ENCODE measurements around the gene CD248. TPM values are rescaled to one million over a fixed set of nuclear protein-coding genes. Genes with fewer than 3 reads are reported as not detected.
A peak's percentile ranks its signal among the peaks of the same experiment; 100 is the strongest.
"Not testable (repeated sequence)": the region's sequence is repeated elsewhere in the genome, so short reads cannot be mapped to it uniquely, and the experiment has no call there.

The CD248 gene
- polyA plus RNA-seq, 6 donors from 2014 or later, result 0.09 to 0.39 (median 0.24) TPM; not detected in 1

GRCh38 chr11:66330931-66331330 lies 14.1 kb upstream of the CD248 start:
- Mint-ChIP-seq H3K36me3 (no peaks in the 10 kb centered on the region), H3K27ac (peak overlapping the region in 1 of 6 donors; percentile 49), H3K27me3 (peaks cover 0 to 16% (median 14%) of the 10 kb centered on the region in 3 donors), H3K4me3 (no peak overlapping the region), H3K9me3 (no peaks in the 10 kb centered on the region), H3K4me1 (peaks cover 17 to 24% (median 21%) of the 10 kb centered on the region in 3 donors)
- DNase-seq (no peak), ATAC-seq (ENCODE audit: low read depth in 2 of 2) (no peak)

GRCh38 chr11:66329165-66329673 lies 12.4 kb upstream of the CD248 start:
- peak overlapping the region in 2 of 8 donors; percentile 8 to 47 for H3K4me3 Mint-ChIP-seq
- DNase-seq (no peak), ATAC-seq (ENCODE audit: low read depth in 2 of 2) (no peak)
- H3K27me3 Mint-ChIP-seq, result peaks cover 0 to 8% (median 7%) of the 10 kb centered on the region in 3 donors
- H3K4me1 Mint-ChIP-seq, result peaks cover 19 to 22% (median 21%) of the 10 kb centered on the region in 3 donors
- no peaks in the 10 kb centered on the region for H3K36me3 Mint-ChIP-seq
- peak overlapping the region in 1 of 6 donors; percentile 29 for H3K27ac Mint-ChIP-seq
- no peaks in the 10 kb centered on the region for H3K9me3 Mint-ChIP-seq

- peak; percentile 99 for ATAC-seq (ENCODE audit: low read depth in 2 of 2)
- H3K9me3 Mint-ChIP-seq, result no peaks in the 10 kb centered on the region
- peak; percentile 76 for DNase-seq
- H3K4me1 Mint-ChIP-seq, result peaks cover 21 to 25% (median 22%) of the 10 kb centered on the region in 3 donors
- no peaks in the 10 kb centered on the region for H3K36me3 Mint-ChIP-seq
- peak overlapping the region in 1 of 6 donors; percentile 76 for H3K27ac Mint-ChIP-seq
- peaks cover 0 to 8% (median 7%) of the 10 kb centered on the region in 3 donors for H3K27me3 Mint-ChIP-seq
- H3K4me3 Mint-ChIP-seq, result peak overlapping the region in 3 of 8 donors; percentile 22 to 71 (median 35)
These were observed 11.7 kb upstream of the CD248 start for GRCh38 chr11:66328302-66329144.

GRCh38 chr11:66328031-66328301 lies 11.1 kb upstream of the CD248 start:
- ATAC-seq (ENCODE audit: low read depth in 2 of 2) (no peak), DNase-seq (no peak)
- Mint-ChIP-seq H3K27me3 (peaks cover 0 to 8% (median 7%) of the 10 kb centered on the region in 3 donors), H3K27ac (no peak overlapping the region), H3K4me1 (peaks cover 21 to 31% (median 22%) of the 10 kb centered on the region in 3 donors), H3K4me3 (no peak overlapping the region), H3K36me3 (no peaks in the 10 kb centered on the region), H3K9me3 (no peaks in the 10 kb centered on the region)

- Mint-ChIP-seq H3K27ac (no peak overlapping the region), H3K36me3 (no peaks in the 10 kb centered on the region), H3K4me3 (peak overlapping the region in 2 of 8 donors; percentile 66 to 81), H3K9me3 (no peaks in the 10 kb centered on the region), H3K4me1 (peaks cover 21 to 34% (median 22%) of the 10 kb centered on the region in 3 donors), H3K27me3 (peaks cover 0 to 10% (median 8%) of the 10 kb centered on the region in 3 donors)
- DNase-seq (no peak), ATAC-seq (ENCODE audit: low read depth in 2 of 2) (no peak)
These were observed 10.6 kb upstream of the CD248 start for GRCh38 chr11:66327171-66328030.

- Mint-ChIP-seq H3K9me3 (no peaks in the 10 kb centered on the region), H3K4me1 (peaks cover 21 to 35% (median 22%) of the 10 kb centered on the region in 3 donors), H3K27me3 (peaks cover 0 to 12% (median 8%) of the 10 kb centered on the region in 3 donors), H3K36me3 (no peaks in the 10 kb centered on the region), H3K27ac (no peak overlapping the region), H3K4me3 (no peak overlapping the region)
- ATAC-seq (ENCODE audit: low read depth in 2 of 2) (no peak), DNase-seq (no peak)
These were observed 9.6 kb upstream of the CD248 start for GRCh38 chr11:66326261-66327111.

- Mint-ChIP-seq H3K27me3 (peaks cover 0 to 12% (median 8%) of the 10 kb centered on the region in 3 donors), H3K27ac (peak overlapping the region in 1 of 6 donors; percentile 79), H3K4me3 (no peak overlapping the region), H3K4me1 (peaks cover 21 to 35% (median 22%) of the 10 kb centered on the region in 3 donors), H3K9me3 (peaks cover 0 to 1% (median 0%) of the 10 kb centered on the region in 7 donors), H3K36me3 (no peaks in the 10 kb centered on the region)
- no peak for ATAC-seq (ENCODE audit: low read depth in 2 of 2)
- no peak for DNase-seq
These were observed 8.4 kb upstream of the CD248 start for GRCh38 chr11:66325263-66325671.

GRCh38 chr11:66324664-66325063 lies 7.8 kb upstream of the CD248 start:
- Mint-ChIP-seq H3K9me3 (peaks cover 0 to 5% (median 0%) of the 10 kb centered on the region in 7 donors), H3K4me3 (peak overlapping the region in 1 of 8 donors; percentile 57)

GRCh38 chr11:66323684-66324083 lies 6.8 kb upstream of the CD248 start:
- H3K27ac Mint-ChIP-seq, result no peak overlapping the region
- DNase-seq, result no peak
- peaks cover 0 to 12% (median 8%) of the 10 kb centered on the region in 3 donors for H3K27me3 Mint-ChIP-seq
- no peak for ATAC-seq (ENCODE audit: low read depth in 2 of 2)
- peaks cover 0 to 5% (median 0%) of the 10 kb centered on the region in 7 donors for H3K9me3 Mint-ChIP-seq
- peaks cover 29 to 42% (median 35%) of the 10 kb centered on the region in 3 donors for H3K4me1 Mint-ChIP-seq
- no peak overlapping the region for H3K4me3 Mint-ChIP-seq
- H3K36me3 Mint-ChIP-seq, result no peaks in the 10 kb centered on the region

More at GRCh38 chr11:66324664-66325063, 7.8 kb upstream of the CD248 start:
- Mint-ChIP-seq H3K27me3 (peaks cover 0 to 12% (median 8%) of the 10 kb centered on the region in 3 donors), H3K27ac (peak overlapping the region in 1 of 6 donors; percentile 89), H3K4me1 (peaks cover 21 to 35% (median 26%) of the 10 kb centered on the region in 3 donors), H3K36me3 (no peaks in the 10 kb centered on the region)
- ATAC-seq (ENCODE audit: low read depth in 2 of 2), result no peak
- DNase-seq, result no peak

GRCh38 chr11:66322732-66323427 lies 6.0 kb upstream of the CD248 start:
- H3K27me3 Mint-ChIP-seq, result peaks cover 0 to 12% (median 8%) of the 10 kb centered on the region in 3 donors
- H3K27ac Mint-ChIP-seq, result no peak overlapping the region
- H3K4me3 Mint-ChIP-seq, result no peak overlapping the region
- no peaks in the 10 kb centered on the region for H3K36me3 Mint-ChIP-seq
- no peak for DNase-seq
- H3K9me3 Mint-ChIP-seq, result peaks cover 0 to 5% (median 0%) of the 10 kb centered on the region in 7 donors
- ATAC-seq (ENCODE audit: low read depth in 2 of 2), result no peak
- peaks cover 31 to 44% (median 35%) of the 10 kb centered on the region in 3 donors for H3K4me1 Mint-ChIP-seq

GRCh38 chr11:66321606-66322005 lies 4.8 kb upstream of the CD248 start:
- Mint-ChIP-seq H3K4me3 (no peak overlapping the region), H3K27ac (no peak overlapping the region), H3K36me3 (no peaks in the 10 kb centered on the region), H3K4me1 (peaks cover 33 to 43% (median 35%) of the 10 kb centered on the region in 3 donors), H3K9me3 (peaks cover 0 to 5% (median 0%) of the 10 kb centered on the region in 7 donors), H3K27me3 (peaks cover 0 to 5% (median 0%) of the 10 kb centered on the region in 3 donors)
- no peak for ATAC-seq (ENCODE audit: low read depth in 2 of 2)
- no peak for DNase-seq

GRCh38 chr11:66320748-66321147 lies 3.9 kb upstream of the CD248 start:
- H3K9me3 Mint-ChIP-seq; H3K27me3 Mint-ChIP-seq; DNase-seq; H3K36me3 Mint-ChIP-seq; H3K4me3 Mint-ChIP-seq; H3K27ac Mint-ChIP-seq; ATAC-seq (ENCODE audit: low read depth in 2 of 2): not testable (repeated sequence)
- peaks cover 31 to 39% (median 36%) of the 10 kb centered on the region in 3 donors for H3K4me1 Mint-ChIP-seq
